Upper lobe of left lung (tissue), 6 donors: Measurements from ENCODE around the gene MOBP. TPM values are rescaled to one million over a fixed set of nuclear protein-coding genes. Genes with fewer than 3 reads are reported as not detected.

Source experiments
- ATAC-seq, 2 donors: fragments of 200-7000 bp; cut with Tn5 transposase; one replicate each; pipeline ENCODE4 v1.9.1; 2022; ENCODE audit warnings: mild to moderate bottlenecking in 2 of 2, moderate library complexity in 2 of 2; ENCODE audit not compliant: low FRiP score in 2 of 2
- DNase-seq, 2 donors: peaks; one replicate each; pipeline ENCODE4 v3.0.0-alpha.2; 2019 to 2020
- H3K27ac ChIP-seq, 4 donors: fragments of 200-600 bp; sonication (generic); one replicate each; pipeline ENCODE4 v1.5.1; 2016 to 2019
- H3K27me3 ChIP-seq, 4 donors: fragments of 200-600 bp; sonication (generic); one replicate each; pipeline ENCODE4 v1.5.1; 2017 to 2019
- H3K36me3 ChIP-seq, 4 donors: fragments of 200-600 bp; sonication (generic); one replicate each; pipeline ENCODE4 v1.5.1; 2016 to 2019
- H3K4me1 ChIP-seq, 4 donors: fragments of 200-600 bp; sonication (generic); one replicate each; pipeline ENCODE4 v1.5.1; 2018 to 2019
- H3K4me3 ChIP-seq, 4 donors: fragments of 200-600 bp; sonication (generic); one replicate each; pipeline ENCODE4 v1.5.1; 2017 to 2019; ENCODE audit warnings: mild to moderate bottlenecking in 2 of 4, moderate library complexity in 1 of 4
- H3K9me3 ChIP-seq, 4 donors: fragments of 200-600 bp; sonication (generic); one replicate each; pipeline ENCODE4 v1.5.1; 2018 to 2019
- CTCF ChIP-seq, 6 experiments: fragments of 450-650 bp in 4 of 6; fragments of 200-600 bp in 2 of 6; sonication (generic) in 2 of 6; IDR thresholded peaks; one replicate each; pipeline ENCODE4 v1.5.1; 2016 to 2019; ENCODE audit warnings: antibody characterized with exemption in 6 of 6
- EP300 ChIP-seq, 4 donors: sonication (generic); formaldehyde crosslinking; IDR thresholded peaks; one replicate each; pipeline ENCODE4 v1.5.1; 2017; ENCODE audit warnings: antibody characterized with exemption in 4 of 4, control low read depth in 2 of 4
- POLR2A ChIP-seq, 4 donors: fragments of 450-650 bp; IDR thresholded peaks; one replicate each; pipeline ENCODE4 v1.5.1; 2016 to 2017; ENCODE audit warnings: antibody characterized with exemption in 4 of 4, mild to moderate bottlenecking in 2 of 4
- POLR2AphosphoS5 ChIP-seq, 2 donors: sonication (generic); formaldehyde crosslinking; IDR thresholded peaks; one replicate each; pipeline ENCODE4 v1.5.1; 2017; ENCODE audit warnings: antibody characterized with exemption in 2 of 2
- WGBS, 2 donors: methylation state at CpG; one replicate each; pipeline ENCODE4 v1.1.5; 2017 to 2018; 5-methylcytosine and 5-hydroxymethylcytosine counted together
- total RNA-seq, 6 donors: library from RNA; depleted of rRNA in 4 of 6; stranded (reverse); fragments of >200 nt in 4 of 6; gene quantifications; one replicate each; pipeline versions ENCODE4 v1.1.0 to v1.2.1, GENCODE V29; 2016 to 2021
- donor health status: DM: no; HTN: no; CAD: no; lungs with moderate emphysema.
- donor health status: DM: no; HTN: yes; CAD: no; lungs with severe emphysema.

Gene MOBP
- total RNA-seq, 6 donors from 2014 or later: 0.22 TPM; not detected in 5

- no peaks in the 10 kb centered on the region for H3K36me3 ChIP-seq
- H3K4me1 ChIP-seq: peaks cover 0 to 3% (median 0%) of the 10 kb centered on the region in 4 donors
- H3K9me3 ChIP-seq: no peaks in the 10 kb centered on the region
- no peak for DNase-seq
- no peak overlapping the region for H3K27ac ChIP-seq
- ATAC-seq: no peak
- no peak overlapping the region for H3K4me3 ChIP-seq
- WGBS, 2 donors: 89 to 98% methylated on average over 1 of the region's 1 CpG
- H3K27me3 ChIP-seq: no peaks in the 10 kb centered on the region
- TF ChIP-seq POLR2A (IDR thresholded peaks at IDR 0.05): no peak
Observed at GRCh38 chr3:39469258-39469657, 1.8 kb downstream of the MOBP start.

GRCh38 chr3:39469945-39470344 is 2.5 kb downstream of the MOBP start:
- no peaks in the 10 kb centered on the region for H3K27me3 ChIP-seq
- ATAC-seq: no peak

GRCh38 chr3:39471652-39472051 is 4.2 kb downstream of the MOBP start:
- ATAC-seq (no peak), DNase-seq (no peak)
- 91 to 97% methylated on average over 5 of the region's 5 CpGs for WGBS, 2 donors
- Histone ChIP-seq H3K4me1 (peaks cover 0 to 3% (median 0%) of the 10 kb centered on the region in 4 donors), H3K36me3 (no peaks in the 10 kb centered on the region), H3K27ac (no peak overlapping the region), H3K9me3 (no peaks in the 10 kb centered on the region), H3K4me3 (no peak overlapping the region), H3K27me3 (no peaks in the 10 kb centered on the region)
- TF ChIP-seq CTCF (IDR thresholded peaks at IDR 0.05) (no peak), EP300 (IDR thresholded peaks at IDR 0.05) (no peak), POLR2A (IDR thresholded peaks at IDR 0.05) (no peak), POLR2AphosphoS5 (IDR thresholded peaks at IDR 0.05) (no peak)

More at GRCh38 chr3:39469945-39470344, 2.5 kb downstream of the MOBP start:
- no peaks in the 10 kb centered on the region for H3K9me3 ChIP-seq
- peaks cover 0 to 3% (median 0%) of the 10 kb centered on the region in 4 donors for H3K4me1 ChIP-seq
- H3K36me3 ChIP-seq: no peaks in the 10 kb centered on the region
- DNase-seq: peak in 1 of 2 donors; percentile 43
- no peak overlapping the region for H3K4me3 ChIP-seq
- 50 to 60% methylated on average over 1 to 6 of the region's 6 CpGs for whole genome bisulfite sequencing, 2 donors
- TF ChIP-seq CTCF (IDR thresholded peaks at IDR 0.05) (no peak), EP300 (IDR thresholded peaks at IDR 0.05) (no peak), POLR2AphosphoS5 (IDR thresholded peaks at IDR 0.05) (no peak), POLR2A (IDR thresholded peaks at IDR 0.05) (no peak)
- no peak overlapping the region for H3K27ac ChIP-seq

- no peak overlapping the region for H3K4me3 ChIP-seq
- H3K36me3 ChIP-seq: no peaks in the 10 kb centered on the region
- H3K9me3 ChIP-seq: no peaks in the 10 kb centered on the region
- DNase-seq (no peak), ATAC-seq (no peak)
- 81 to 85% methylated on average over 4 of the region's 4 CpGs for WGBS, 2 donors
- no peak overlapping the region for H3K27ac ChIP-seq
- peaks cover 0 to 3% (median 0%) of the 10 kb centered on the region in 4 donors for H3K4me1 ChIP-seq
- H3K27me3 ChIP-seq: no peaks in the 10 kb centered on the region
- TF ChIP-seq EP300 (IDR thresholded peaks at IDR 0.05): no peak
- TF ChIP-seq POLR2AphosphoS5 (IDR thresholded peaks at IDR 0.05): no peak
- no peak for TF ChIP-seq CTCF (IDR thresholded peaks at IDR 0.05)
- no peak for TF ChIP-seq POLR2A (IDR thresholded peaks at IDR 0.05)
Observed at GRCh38 chr3:39473452-39474125, 6.1 kb downstream of the MOBP start.

GRCh38 chr3:39474126-39474515 is 6.6 kb downstream of the MOBP start:
- H3K4me3 ChIP-seq: no peak overlapping the region
- no peaks in the 10 kb centered on the region for H3K36me3 ChIP-seq
- no peaks in the 10 kb centered on the region for H3K9me3 ChIP-seq
- no peaks in the 10 kb centered on the region for H3K27me3 ChIP-seq
- DNase-seq (no peak), ATAC-seq (no peak)
- TF ChIP-seq CTCF (IDR thresholded peaks at IDR 0.05): no peak
- TF ChIP-seq POLR2AphosphoS5 (IDR thresholded peaks at IDR 0.05): no peak
- TF ChIP-seq EP300 (IDR thresholded peaks at IDR 0.05): no peak
- no peak for TF ChIP-seq POLR2A (IDR thresholded peaks at IDR 0.05)
- WGBS, 2 donors: 73 to 85% methylated on average over 4 of the region's 4 CpGs
- H3K27ac ChIP-seq: no peak overlapping the region
- H3K4me1 ChIP-seq: peaks cover 0 to 3% (median 0%) of the 10 kb centered on the region in 4 donors
